NB4 (cell line): Measurements from ENCODE around the gene PTPRD.
A peak's percentile ranks its signal among the peaks of the same experiment; 100 is the strongest.

ENCODE experiments used
- DNase-seq: peaks from one replicate; pipeline ENCODE4 v3.0.0; 2010; ENCODE audit warnings: low read depth
- H3K4me3 ChIP-seq: one replicate; pipeline ENCODE4 v1.5.1; 2011; ENCODE audit warnings: mild to moderate bottlenecking, low read depth, low read length, moderate library complexity
- MAX ChIP-seq: IDR thresholded peaks from 2 replicates; pipeline ENCODE4 v1.6.1; 2011; ENCODE audit warnings: low read depth, low read length
- MYC ChIP-seq: IDR thresholded peaks from 2 replicates; pipeline ENCODE4 v1.6.1; 2011; ENCODE audit warnings: low read depth, low read length
- POLR2A ChIP-seq: IDR thresholded peaks from 2 replicates; pipeline ENCODE4 v1.6.1; 2011; ENCODE audit warnings: mild to moderate bottlenecking; ENCODE audit not compliant: insufficient read length; ENCODE audit errors: extremely low read depth
- TF ChIP-seq, protein P1 (sequence below): IDR thresholded peaks from one replicate; pipeline ENCODE4 v1.5.1; 2012; ENCODE audit warnings: low read depth, low read length

Gene PTPRD

GRCh38 chr9:9142001-9142400, 1470.8 kb downstream of the PTPRD start:
- no peak for DNase-seq
- H3K4me3 ChIP-seq = no peak overlapping the region
- TF ChIP-seq, protein P1, sequence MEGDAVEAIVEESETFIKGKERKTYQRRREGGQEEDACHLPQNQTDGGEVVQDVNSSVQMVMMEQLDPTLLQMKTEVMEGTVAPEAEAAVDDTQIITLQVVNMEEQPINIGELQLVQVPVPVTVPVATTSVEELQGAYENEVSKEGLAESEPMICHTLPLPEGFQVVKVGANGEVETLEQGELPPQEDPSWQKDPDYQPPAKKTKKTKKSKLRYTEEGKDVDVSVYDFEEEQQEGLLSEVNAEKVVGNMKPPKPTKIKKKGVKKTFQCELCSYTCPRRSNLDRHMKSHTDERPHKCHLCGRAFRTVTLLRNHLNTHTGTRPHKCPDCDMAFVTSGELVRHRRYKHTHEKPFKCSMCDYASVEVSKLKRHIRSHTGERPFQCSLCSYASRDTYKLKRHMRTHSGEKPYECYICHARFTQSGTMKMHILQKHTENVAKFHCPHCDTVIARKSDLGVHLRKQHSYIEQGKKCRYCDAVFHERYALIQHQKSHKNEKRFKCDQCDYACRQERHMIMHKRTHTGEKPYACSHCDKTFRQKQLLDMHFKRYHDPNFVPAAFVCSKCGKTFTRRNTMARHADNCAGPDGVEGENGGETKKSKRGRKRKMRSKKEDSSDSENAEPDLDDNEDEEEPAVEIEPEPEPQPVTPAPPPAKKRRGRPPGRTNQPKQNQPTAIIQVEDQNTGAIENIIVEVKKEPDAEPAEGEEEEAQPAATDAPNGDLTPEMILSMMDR = no peak
- TF ChIP-seq MAX = no peak
- TF ChIP-seq POLR2A = no peak
- TF ChIP-seq MYC = no peak

DNA sequence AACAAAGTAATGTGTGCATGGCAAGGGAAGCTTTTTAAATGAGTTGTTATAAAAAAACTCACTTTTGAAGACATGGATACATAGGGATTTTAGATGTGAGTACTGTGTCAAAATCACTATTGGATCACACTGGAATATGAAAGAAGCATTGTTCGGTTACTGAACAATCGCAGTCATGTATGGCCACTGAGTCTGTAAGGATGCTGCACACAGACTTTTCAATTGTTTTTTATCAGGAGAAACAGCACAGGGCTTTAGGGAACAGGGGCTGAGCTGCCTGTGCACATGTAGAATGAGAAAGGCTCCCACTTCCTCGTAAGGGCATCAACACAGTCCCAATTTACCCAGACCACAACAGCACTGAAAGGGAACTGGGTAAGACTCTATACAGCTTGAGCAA, 1479.3 kb downstream of the PTPRD start:
- no peak for TF ChIP-seq POLR2A
- no peak for TF ChIP-seq MAX
- TF ChIP-seq, protein P1 = no peak
- TF ChIP-seq MYC = no peak
- peak; percentile 11 for DNase-seq
- no peak overlapping the region for H3K4me3 ChIP-seq

- DNase-seq = no peak
Observed at GRCh38 chr9:9124616-9125015, 1488.2 kb downstream of the PTPRD start.

DNA sequence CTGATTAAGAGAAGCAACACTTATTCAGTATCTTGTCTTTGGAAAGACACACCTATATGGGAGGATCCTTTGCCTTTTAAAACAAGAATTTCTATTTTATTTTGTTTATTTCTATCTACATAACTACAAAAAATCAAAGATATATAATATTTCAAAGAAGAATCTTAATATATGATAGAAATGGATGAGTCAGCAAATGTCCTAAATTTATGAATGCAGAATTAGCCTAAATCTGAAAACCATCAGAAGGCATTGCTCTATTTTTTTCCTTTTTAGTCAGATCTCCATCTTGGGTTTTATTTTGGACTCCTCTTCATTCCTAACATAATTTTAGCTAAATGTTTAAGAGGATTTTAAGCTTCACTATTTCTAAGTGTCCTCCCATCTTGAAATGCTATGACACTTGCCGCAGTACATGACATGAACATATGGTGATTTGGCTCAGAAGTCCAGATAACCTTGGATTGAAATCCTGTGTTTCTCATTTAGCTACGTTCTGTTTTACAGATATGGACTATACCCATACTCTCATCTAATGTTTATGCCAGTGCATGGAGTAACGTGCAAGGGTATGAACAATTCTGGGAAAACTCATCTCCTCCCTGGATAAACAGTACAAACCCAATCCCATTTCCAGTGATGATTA, 1490.4 kb downstream of the PTPRD start:
- H3K4me3 ChIP-seq = no peak overlapping the region
- TF ChIP-seq POLR2A (no peak), MAX (no peak), MYC (no peak)
- TF ChIP-seq, protein P1 = no peak
- DNase-seq = no peak

More at GRCh38 chr9:9124616-9125015, 1488.2 kb downstream of the PTPRD start:
- TF ChIP-seq, protein P1 = no peak
- no peak for TF ChIP-seq POLR2A
- TF ChIP-seq MYC = no peak
- TF ChIP-seq MAX = no peak
- H3K4me3 ChIP-seq = no peak overlapping the region

GRCh38 chr9:9117866-9118265, 1494.9 kb downstream of the PTPRD start:
- TF ChIP-seq MAX (no peak), POLR2A (no peak), MYC (no peak)
- TF ChIP-seq, protein P1 = no peak
- no peak overlapping the region for H3K4me3 ChIP-seq
- no peak for DNase-seq

GRCh38 chr9:9112001-9112720, 1500.6 kb downstream of the PTPRD start:
- no peak overlapping the region for H3K4me3 ChIP-seq
- TF ChIP-seq MAX = no peak
- no peak for TF ChIP-seq POLR2A
- no peak for TF ChIP-seq MYC
- TF ChIP-seq, protein P1 = no peak
- no peak for DNase-seq
